Endometrium (tissue), 2 donors: ENCODE results near the gene ZP3.
"Not testable (repeated sequence)": the region's sequence is repeated elsewhere in the genome, so short reads cannot be mapped to it uniquely, and the experiment has no call there.

Experiments
- FAIRE-seq: peaks from 2 replicates; lab custom pipeline; 2012; peaks lifted over from hg19 to GRCh38; lab: Jason Lieb, UNC
- donor health status: control.
- donor health status: control.

ZP3 gene

DNA sequence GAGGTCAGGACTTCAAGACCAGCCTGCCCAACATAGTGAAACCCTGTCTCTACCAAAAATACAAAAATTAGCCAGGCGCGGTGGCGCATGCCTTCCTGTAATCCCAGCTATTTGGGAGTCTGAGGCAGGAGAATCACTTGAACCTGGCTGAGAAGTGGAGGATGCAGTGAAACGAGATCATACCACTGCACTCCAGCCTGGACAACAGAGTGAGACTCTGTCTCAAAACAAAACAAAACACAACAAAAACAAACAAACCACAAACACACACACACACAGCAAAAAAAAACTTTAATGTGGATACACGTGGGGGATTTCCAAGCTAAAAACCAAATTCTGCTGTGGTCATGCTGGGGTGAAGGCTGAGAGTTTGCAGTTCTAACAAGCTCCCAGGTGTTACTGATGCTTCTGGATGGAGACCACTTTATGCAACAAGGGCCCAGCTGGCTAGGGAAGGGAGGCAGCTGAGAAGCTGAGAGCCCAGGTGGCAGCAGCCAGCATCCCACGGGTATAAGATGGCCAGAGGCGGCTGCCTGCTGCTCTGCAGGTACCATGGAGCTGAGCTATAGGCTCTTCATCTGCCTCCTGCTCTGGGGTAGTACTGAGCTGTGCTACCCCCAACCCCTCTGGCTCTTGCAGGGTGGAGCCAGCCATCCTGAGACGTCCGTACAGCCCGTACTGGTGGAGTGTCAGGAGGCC is at the start of gene ZP3:
ZP3 (plus strand) TSS at position 538 of the 699 bp plus-strand sequence; CDS start at position 553, 15 bp downstream.
- FAIRE-seq = no peak

DNA sequence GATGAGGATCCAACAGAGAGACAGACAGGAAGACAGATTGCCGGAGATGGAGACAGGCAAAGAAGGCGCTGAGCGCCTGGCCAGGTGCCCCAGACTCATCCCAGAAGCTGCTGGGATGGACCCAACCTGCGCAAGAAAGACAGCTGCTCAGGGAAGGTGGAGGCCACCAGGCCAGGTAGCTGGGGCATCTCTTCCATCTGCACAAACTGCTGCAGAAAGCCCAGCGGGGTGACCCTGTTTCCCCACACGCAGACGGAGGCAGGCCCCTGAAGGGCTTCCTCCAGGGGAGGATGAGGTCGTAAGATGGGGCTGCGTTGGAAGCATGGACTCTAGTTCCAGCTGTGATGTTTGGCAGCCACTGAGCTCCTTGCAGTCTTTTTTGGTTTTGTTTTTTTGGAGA is 49.5 kb upstream of the ZP3 start:
- no peak for FAIRE-seq

DNA sequence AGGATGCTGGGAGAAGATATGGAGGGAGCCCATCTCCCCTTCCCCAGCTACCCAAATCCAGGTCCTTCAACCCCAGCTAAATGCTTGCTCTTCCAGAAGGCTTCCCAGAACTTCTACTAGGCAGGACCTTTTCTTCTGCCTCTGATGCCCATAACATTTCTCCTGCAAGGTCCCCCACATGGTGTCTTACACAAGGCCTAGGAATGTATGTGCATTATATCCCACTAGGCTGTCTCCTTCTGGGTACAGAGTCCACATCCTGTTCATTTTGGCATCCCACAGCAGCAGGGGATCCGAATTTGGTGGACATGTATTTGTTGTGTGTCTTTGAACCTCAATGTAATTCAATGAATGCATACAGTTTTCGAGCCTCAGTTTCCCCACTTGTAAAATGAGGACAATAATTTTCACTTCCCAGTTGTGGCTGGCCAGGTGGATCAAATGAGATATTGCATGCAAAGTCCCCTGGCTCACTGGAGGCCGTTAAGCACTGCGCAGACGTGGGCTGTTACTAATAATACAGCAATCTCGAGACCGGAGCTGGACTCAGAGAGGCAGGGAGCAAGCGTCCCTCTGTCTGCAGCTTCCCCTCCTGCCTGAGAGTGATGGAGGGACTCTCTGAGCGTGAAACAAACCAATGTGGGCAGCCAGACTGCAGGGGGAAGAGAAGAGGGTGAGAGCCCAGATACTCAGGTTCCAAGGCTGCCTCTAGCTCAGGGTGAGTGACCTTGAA is 47.4 kb upstream of the ZP3 start:
- FAIRE-seq = no peak

- FAIRE-seq = no peak
These were observed 44.2 kb upstream of the ZP3 start for GRCh38 chr7:76380623-76380966.

DNA sequence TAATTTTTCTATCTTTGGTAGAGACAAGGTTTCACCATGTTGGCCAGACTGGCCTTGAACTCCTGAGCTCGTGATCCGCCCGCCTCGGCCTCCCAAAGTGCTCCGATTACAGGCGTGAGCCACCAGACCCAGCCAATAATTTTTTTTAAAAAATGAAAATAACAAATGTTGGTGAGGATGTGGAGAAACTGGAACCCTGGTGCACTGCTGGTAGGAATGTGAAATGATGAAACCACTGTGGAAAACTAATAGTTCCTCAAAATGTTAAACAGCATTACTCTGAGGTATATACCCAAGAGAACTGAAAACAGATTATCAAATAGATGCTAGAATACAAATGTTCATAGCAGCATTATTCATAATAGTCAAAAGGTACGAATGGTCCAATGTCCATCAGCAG is 42.9 kb upstream of the ZP3 start:
- FAIRE-seq = no peak

DNA sequence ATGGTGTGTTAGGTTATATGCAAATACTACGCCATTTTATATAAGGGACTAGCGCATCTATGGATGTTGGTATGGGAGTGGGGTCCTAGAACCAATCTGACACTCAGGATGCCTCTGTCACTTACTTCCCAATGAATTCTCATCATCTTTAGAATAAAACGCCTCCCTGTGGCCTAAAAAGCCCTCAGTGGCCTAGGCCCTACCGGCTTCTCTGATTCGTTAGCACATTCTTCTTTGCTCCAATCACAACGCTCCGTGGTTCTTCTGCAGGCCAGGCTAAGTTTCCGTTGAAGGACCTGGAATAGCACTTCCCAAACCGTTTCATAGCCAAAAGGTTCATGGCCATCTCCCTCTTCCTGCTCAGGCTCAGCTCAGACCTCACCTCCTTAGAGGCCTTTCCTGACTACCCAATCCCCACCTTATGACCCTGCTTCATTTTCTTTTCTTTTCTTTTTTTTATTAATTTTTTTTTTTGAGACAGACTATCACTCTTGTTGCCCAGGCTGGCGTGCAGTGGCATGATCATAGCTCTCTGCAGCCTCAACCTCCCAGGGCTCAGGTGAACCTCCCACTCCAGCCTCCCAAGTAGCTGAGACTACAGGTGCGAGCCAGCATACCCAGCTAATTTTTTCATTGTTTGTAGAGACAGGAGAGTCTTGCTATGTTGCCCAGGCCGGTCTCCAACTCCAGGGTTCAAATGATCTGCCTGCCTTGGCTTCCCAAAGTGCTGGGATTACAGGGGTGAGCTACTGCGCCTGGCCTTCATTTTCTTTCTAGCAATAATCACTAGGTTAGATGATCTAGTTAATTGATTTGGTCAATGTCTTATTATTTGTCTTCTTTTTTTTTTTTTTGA is 41.4 kb upstream of the ZP3 start:
- no peak for FAIRE-seq

- FAIRE-seq = no peak
These were observed 38.0 kb upstream of the ZP3 start for GRCh38 chr7:76386691-76387260.

DNA sequence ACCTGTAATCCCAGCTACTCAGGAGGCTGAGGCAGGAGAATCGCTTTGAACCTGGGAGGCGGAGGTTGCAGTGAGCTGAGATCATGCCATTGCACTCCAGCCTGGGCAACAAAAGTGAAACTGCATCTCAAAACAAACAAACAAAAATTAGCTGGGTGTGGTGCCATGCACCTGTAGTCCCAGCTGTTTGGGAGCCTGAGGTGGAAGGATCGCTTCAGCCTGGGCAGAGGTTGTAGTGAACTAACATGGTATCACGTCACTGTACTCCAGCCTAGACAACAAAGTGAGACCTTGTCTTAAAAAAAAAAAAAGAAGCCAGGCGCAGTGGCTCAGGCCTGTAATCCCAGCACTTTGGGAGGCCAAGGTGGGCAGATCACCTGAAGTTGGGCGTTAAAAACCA is 37.0 kb upstream of the ZP3 start:
- FAIRE-seq = not testable (repeated sequence)

DNA sequence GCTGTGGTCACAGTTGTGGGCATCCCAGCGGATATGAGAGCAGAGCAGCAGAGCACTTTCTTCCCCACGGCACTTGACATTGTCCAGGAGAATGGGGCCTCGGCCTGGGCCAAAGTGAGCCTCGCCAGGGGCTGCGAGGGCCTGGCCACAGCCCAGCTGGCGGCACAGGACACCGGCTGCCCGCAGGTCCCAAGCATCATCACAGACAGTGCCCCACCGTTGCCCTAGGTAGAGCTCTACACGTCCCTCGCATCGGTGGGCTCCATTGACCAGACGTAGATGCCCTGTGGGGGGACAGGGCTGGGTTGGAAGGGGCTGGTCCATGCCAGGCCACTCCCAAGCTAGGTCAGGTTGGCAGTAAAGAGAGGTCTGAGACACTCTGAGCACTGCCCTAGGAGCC is 34.7 kb upstream of the ZP3 start:
- no peak for FAIRE-seq

DNA sequence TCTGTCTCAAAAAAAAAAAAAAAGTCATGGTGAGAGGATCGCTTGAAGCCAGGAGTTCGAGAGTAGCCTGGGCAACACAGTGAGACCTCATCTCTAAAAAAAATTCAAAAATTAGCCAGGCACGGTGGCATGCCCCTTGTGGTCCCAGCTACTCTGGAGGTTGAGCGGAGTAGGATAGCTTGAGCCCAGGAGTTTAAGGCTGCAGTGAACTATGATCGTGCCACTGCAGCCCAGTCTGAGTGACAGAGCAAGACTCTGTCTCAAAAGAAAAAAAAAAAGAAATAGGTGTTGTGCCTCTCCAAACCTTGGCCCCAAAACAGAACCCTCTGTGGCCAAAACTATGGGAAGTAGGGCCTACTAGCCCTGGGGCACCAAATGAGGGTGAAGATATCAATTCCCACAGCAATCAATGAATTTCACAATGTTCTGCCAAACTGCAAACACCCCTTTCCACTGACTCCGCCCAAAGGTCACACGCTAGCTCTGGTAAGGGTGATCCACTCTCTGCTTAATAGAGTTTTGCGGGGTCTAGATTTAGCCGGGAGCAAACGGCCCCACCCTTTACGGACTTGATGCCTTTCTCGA is 32.1 kb upstream of the ZP3 start:
- FAIRE-seq = no peak

- FAIRE-seq = no peak
These were observed 31.4 kb upstream of the ZP3 start for GRCh38 chr7:76393116-76394031.

- no peak for FAIRE-seq
These were observed 29.8 kb upstream of the ZP3 start for GRCh38 chr7:76394957-76395356.

DNA sequence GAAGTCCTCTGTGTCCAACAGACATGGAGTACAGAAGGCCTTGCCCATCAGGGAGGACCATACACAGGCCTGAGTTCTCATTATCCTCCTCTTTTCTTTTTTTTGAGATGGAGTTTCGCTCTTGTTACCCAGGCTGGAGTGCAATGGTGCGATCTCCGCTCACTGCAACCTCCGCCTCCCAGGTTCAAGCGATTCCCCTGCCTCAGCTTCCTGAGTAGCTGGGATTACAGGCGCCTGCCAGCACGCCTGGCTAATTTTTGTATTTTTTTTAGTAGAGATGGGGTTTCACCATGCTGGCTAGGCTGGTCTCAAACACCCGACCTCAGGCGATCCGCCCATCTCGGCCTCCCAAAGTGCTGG is 29.2 kb upstream of the ZP3 start:
- FAIRE-seq = not testable (repeated sequence)

- FAIRE-seq = no peak
These were observed 28.6 kb upstream of the ZP3 start for GRCh38 chr7:76395965-76396726.

DNA sequence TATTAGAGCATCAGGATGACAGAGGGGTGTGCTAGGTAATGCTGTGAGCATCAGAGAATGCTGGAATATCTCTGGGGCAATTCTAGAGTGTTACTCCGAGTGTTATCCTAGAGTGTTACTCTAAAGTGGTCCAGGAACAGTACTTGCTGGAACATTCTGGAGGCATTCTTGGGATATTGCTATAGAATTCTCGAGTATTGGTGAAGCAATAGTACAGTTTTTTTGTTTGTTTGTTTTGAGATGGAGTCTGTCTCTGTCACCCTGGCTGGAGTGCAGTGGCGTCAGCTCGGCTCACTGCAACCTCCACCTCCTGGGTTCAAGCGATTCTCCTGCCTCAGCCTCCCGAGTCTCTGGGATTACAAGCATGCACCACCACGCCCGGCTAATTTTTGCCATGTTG is 27.9 kb upstream of the ZP3 start:
- no peak for FAIRE-seq

- no peak for FAIRE-seq
These were observed 27.2 kb upstream of the ZP3 start for GRCh38 chr7:76397409-76398183.

DNA sequence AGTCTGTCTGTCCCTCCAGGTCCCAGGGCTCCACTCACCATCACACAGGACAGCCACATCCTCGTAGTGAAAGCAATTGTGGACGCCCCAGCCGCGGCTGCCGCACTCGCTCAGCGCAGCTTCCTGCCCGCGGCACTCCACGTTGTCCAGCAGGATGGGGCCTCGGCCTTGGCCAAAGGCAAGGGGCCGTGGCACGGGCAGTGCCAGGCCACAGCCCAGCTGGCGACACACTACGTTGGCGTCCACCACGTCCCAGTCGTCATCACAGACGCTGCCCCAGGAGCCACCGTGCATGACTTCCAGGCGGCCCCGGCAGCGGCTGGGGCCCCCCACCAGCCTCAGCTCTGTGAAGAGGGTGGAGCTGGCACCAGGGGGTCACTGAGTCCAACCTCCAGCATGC is 24.5 kb upstream of the ZP3 start:
- no peak for FAIRE-seq

GRCh38 chr7:76403097-76403496 is 21.7 kb upstream of the ZP3 start:
- FAIRE-seq = not testable (repeated sequence)

DNA sequence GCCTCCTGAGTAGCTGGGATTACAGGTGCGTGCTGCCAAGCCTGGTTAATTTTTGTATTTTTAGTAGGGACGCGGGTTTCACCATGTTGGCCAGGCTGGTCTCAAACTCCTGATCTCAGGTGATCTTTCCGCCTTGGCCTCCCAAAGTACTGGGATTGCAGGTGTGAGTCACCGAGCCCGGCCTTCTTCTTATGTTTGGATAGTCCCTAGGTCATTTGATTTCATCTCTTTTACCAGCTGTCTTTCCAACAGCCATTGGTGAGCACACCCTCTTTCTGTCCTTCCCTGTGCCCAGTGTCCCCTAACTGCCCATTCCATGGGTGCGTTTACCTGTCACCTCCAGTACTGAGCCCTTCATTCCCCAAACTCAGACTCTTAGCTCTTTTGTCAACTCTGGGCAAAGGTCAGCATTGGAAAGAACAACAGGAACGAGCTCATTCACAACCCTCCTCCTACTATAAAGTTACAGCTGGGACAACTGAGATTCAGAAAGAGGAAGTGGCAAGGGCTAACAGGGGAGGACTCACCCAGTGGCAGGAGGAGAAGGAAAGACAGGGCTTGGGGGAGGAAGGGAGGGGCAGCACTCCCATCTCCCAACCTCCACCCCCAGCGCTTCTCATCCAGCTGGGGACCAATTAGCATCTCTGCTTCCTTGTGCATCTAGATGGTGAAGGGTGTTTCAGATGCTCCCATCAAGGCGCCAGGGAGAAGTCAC is 20.8 kb upstream of the ZP3 start:
- no peak for FAIRE-seq
